GM12865 (cell line): ENCODE measurements around the gene USP3.
A peak's percentile ranks its signal among the peaks of the same experiment; 100 is the strongest.

Source experiments
- DNase-seq: peaks from one replicate; pipeline ENCODE4 v3.0.0; 2010; ENCODE audit warnings: low read depth
- H3K4me3 ChIP-seq: 2 replicates; pipeline ENCODE4 v1.5.1; 2011; ENCODE audit warnings: mild to moderate bottlenecking, low read depth, low read length, control low read depth
- TF ChIP-seq, protein P1 (sequence below): IDR thresholded peaks from 2 replicates; pipeline ENCODE4 v1.5.1; 2011; ENCODE audit warnings: low read length, control low read depth, low read depth, inconsistent platforms; ENCODE audit not compliant: insufficient read depth; ENCODE audit errors: missing control alignments

Gene USP3

DNA sequence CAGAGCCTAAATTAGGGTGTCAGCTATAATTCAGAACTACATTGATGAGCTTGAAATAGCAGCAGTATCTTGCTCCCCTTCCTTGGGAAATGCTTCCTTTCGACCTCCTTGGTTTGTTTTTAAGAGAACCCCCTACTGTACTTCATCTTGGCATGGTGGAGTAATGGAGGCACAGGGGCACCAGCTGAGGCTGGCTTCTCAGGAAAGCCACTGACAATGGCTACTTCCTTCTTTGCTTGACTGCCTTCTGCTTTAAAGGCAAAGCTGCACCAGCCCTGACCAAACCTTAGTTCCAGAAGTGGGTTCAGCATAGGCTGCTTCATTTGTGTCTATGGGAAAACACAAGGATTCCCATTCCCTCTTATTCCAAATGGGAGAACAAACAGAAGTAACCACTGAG is 91.3 kb downstream of the USP3 start:
- TF ChIP-seq, protein P1, sequence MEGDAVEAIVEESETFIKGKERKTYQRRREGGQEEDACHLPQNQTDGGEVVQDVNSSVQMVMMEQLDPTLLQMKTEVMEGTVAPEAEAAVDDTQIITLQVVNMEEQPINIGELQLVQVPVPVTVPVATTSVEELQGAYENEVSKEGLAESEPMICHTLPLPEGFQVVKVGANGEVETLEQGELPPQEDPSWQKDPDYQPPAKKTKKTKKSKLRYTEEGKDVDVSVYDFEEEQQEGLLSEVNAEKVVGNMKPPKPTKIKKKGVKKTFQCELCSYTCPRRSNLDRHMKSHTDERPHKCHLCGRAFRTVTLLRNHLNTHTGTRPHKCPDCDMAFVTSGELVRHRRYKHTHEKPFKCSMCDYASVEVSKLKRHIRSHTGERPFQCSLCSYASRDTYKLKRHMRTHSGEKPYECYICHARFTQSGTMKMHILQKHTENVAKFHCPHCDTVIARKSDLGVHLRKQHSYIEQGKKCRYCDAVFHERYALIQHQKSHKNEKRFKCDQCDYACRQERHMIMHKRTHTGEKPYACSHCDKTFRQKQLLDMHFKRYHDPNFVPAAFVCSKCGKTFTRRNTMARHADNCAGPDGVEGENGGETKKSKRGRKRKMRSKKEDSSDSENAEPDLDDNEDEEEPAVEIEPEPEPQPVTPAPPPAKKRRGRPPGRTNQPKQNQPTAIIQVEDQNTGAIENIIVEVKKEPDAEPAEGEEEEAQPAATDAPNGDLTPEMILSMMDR, result no peak
- no peak overlapping the region for H3K4me3 ChIP-seq
- DNase-seq, result no peak

DNA sequence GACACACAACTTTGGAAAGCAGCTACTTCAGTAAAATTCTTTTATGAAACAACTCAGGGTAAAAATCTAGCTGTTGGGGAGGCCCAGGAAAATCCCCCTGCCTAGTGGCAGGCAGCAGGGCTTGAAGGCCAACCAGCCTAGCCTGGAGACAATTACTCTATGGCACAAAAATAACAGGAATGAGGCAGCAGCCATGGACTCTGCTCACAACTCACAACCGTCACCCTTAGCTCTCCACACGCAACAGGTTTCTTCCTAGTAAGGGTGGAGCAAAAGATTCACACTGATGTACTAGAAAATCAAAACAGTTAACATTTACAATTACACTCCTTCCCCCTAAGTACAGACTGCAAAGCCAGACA is 92.3 kb downstream of the USP3 start:
- TF ChIP-seq, protein P1, result no peak
- no peak overlapping the region for H3K4me3 ChIP-seq
- no peak for DNase-seq

DNA sequence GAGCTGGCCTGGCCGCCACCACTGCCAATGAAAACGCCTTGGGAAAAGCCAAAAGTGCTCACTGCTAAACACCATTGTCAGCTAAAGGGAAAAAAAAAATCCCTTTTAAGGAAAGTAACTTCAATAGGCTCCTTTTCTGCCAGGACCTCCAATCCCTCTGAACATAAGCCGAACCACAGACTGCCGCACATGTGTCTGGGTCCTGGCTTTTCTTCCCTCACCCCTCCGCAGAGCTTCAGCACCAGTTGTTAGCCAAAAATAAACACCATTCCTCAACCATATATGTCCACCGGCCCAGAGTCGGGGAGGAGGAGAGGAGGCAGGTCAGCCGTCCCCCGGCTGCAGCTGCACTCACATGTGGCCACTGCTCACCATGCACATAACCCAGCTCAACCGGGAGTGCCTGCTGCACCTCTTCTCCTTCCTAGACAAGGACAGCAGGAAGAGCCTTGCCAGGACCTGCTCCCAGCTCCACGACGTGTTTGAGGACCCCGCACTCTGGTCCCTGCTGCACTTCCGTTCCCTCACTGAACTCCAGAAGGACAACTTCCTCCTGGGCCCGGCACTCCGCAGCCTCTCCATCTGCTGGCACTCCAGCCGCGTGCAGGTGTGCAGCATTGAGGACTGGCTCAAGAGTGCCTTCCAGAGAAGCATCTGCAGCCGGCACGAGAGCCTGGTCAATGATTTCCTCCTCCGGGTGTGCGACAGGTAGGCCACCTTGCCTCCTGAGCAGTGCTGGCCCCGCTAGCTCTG is 92.8 kb downstream of the USP3 start, which contains the start of gene FBXL22:
Gene FBXL22, plus strand, starts transcription at position 350 of the 753 bp plus-strand sequence. Its CDS starts 6 bp downstream, at position 356.
- H3K4me3 ChIP-seq, result no peak within 1 kb of the TSS
- TF ChIP-seq, protein P1, result no peak
- no peak for DNase-seq

DNA sequence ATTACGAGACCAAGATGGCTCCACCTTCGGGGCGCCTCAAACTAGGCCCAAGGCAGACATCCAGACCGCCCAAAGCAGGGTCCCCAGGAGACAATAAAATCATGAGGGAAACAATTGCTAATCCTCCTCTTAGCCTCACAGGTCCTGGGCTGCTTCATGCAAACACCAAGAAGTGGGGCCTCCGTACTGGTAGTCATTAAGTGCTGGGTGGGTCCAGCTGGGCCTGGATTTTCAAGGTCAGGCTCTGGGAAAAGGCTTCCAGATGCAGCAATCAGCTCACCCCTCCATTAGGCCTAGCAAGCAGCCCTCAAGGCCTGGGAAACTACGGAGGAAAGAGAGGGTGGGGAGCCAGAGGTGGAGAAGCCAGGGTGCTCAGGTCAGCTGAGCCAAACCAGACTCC is 93.4 kb downstream of the USP3 start:
- H3K4me3 ChIP-seq, result no peak overlapping the region
- DNase-seq, result no peak
- TF ChIP-seq, protein P1, result no peak

DNA sequence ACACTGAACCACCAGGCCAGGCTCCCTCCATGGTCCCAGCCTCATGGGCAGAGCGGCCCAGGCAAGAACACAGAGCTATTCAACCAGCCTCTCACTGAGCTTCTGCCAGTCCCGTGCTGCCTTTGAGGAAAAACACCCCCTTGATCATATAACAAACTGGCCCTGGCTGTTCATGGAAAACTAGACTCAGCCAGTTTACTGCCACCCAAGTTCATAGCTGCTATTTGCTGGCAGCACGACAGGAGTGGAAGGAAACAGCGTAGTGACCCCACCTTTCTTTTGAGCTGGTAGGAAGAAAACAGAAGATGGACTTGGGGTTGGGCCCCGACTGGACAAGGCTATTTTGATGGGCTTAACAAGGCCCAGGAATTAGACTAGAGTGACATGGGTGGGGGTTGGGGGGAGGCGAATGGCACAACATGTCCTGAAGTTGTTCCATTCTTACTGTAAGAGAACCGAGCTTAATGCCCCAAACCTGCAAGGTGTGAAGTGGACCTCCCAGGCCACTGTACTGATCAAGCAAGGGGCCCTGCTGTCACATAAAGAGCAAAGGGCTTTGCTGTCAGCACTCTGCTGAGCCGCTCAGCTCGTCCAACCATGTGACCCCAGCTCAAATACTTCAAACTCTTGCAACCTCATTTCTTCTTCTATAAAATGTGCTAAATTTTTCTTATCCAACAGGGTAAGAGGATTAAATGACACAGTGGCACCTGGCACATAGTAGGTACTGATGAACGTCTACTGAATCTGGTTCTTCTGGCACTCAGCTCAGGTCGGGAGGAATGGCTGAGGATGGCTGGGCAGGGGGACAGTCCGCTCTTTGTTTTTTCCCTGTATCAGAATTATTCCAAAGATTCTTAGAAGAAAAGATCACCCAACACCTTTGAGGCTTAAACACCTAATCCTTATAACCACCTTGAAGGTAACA is 94.3 kb downstream of the USP3 start:
- DNase-seq, result no peak
- TF ChIP-seq, protein P1, result no peak
- H3K4me3 ChIP-seq, result peak overlapping the region; percentile 72

DNA sequence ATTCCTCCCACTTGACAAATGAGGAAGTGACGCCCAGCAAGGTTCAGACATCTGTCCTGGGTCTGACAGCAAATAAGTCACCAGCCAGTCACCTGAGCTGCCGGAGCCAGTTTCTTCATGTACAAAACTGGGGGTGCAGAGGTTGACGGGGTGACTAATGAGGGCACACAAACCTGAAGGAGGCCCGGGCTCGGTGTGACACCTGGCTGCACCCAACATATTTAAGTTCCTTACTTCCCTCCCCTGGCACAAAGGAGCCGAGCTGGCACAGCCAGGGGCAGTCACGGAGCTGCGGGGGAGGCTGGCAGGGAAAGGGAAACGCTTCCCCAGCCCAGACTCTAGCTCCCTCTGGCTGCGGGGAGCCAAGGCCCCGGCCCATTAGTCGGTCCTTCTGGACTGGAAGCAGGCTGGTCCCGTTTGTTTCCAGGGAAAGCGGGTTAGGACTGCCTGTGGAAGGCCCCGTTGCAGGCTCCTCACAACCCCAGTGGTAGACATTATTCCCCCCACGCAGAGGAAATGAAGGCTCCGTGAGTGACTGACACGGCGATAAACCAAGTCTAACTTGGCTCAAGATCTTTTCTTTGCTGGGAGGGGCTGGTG is 95.1 kb downstream of the USP3 start:
- peak overlapping the region; percentile 72 for H3K4me3 ChIP-seq
- TF ChIP-seq, protein P1, result peak; percentile 50
- peak; percentile 69 for DNase-seq
